Adrenal gland (tissue), 5 donors: ENCODE measurements around the gene SCAI.

ENCODE experiments used
- CTCF ChIP-seq, 6 experiments: fragments of 450-650 bp in 4 of 6; fragments of 200-600 bp in 2 of 6; sonication (generic) in 1 of 6; IDR thresholded peaks; 1 replicate in 5 of 6; 2 replicates in 1 of 6; pipeline versions ENCODE4 v1.5.1 to v1.8.0; 2016 to 2021; ENCODE audit warnings: antibody characterized with exemption in 6 of 6, mild to moderate bottlenecking in 2 of 6, moderate library complexity in 1 of 6
- POLR2A ChIP-seq, 2 donors: fragments of 450-650 bp; IDR thresholded peaks; one replicate each; pipeline ENCODE4 v1.6.1; 2017; ENCODE audit warnings: antibody characterized with exemption in 2 of 2, mild to moderate bottlenecking in 2 of 2, moderate library complexity in 1 of 2
- donor health status: DM: no; HTN: no; CAD: no.

- TF ChIP-seq CTCF (IDR thresholded peaks at IDR 0.05) = no peak
- no peak for TF ChIP-seq POLR2A (IDR thresholded peaks at IDR 0.05)
Observed at GRCh38 chr9:125146247-125146646, 2.9 kb upstream of the SCAI start.
